Fibroblast of lung (primary cell): ENCODE measurements around the gene HBP1.

Experiments
- CTCF ChIP-seq, 2 donors: IDR thresholded peaks in 1 of 2; conservative IDR thresholded peaks in 1 of 2; 1 replicate in 1 of 2; 2 replicates in 1 of 2; pipeline ENCODE4 v1.5.1; 2011 to 2012; ENCODE audit warnings: low read length in 2 of 2, control low read depth in 1 of 2, inconsistent platforms in 1 of 2, low read depth in 1 of 2, mild to moderate bottlenecking in 1 of 2
- EZH2 ChIP-seq: IDR thresholded peaks from 2 replicates; pipeline ENCODE4 v1.5.1; 2012; ENCODE audit warnings: low read length, control low read depth, mild to moderate bottlenecking; ENCODE audit errors: missing control alignments

- TF ChIP-seq CTCF (conservative IDR thresholded peaks at IDR 0.05 in 1 of 2, IDR thresholded peaks at IDR 0.05 in 1 of 2; ENCODE audit: low read depth in 1 of 2, low read length in 2 of 2): no peak
- TF ChIP-seq EZH2: no peak
These were observed 61.5 kb downstream of the HBP1 start for GRCh38 chr7:107230334-107230733.
